ENCODE results near the gene IQCH. TPM values are rescaled to one million over a fixed set of nuclear protein-coding genes. Genes with fewer than 3 reads are reported as not detected.
A peak's percentile ranks its signal among the peaks of the same experiment; 100 is the strongest.

Gene IQCH
- total and polyA plus RNA-seq, 2 of the 4 experiments (the other 2 are of a cell fraction): 0.60 to 2.5 TPM

GRCh38 chr15:67224889-67225288 lies 29.7 kb upstream of the IQCH start:
- Histone ChIP-seq H3K9me1 (ENCODE audit: insufficient read depth, low read length) (peaks cover 2% of the 10 kb centered on the region; the same call in 1 of the 2 replicates), H4K91ac (ENCODE audit: insufficient read depth, low read depth, low read length) (no peak overlapping the region), H2BK120ac (ENCODE audit: low read depth, low read length) (no peak overlapping the region), H2BK5ac (ENCODE audit: low read depth, low read length, poor library complexity, severe bottlenecking) (peak overlapping the region; percentile 68), H3K9me3 (ENCODE audit: control insufficient read depth, insufficient read depth, low read length) (no peaks in the 10 kb centered on the region), H3K36me3 (ENCODE audit: control insufficient read depth, insufficient read depth, low read length) (peaks cover 1% of the 10 kb centered on the region; the same call in 1 of the 2 replicates), H3K4me2 (ENCODE audit: low read depth, low read length) (peak overlapping the region; percentile 46; the same call in 1 of the 2 replicates), H3K4me1 (ENCODE audit: control insufficient read depth, insufficient read depth, low read length) (peaks cover 8% of the 10 kb centered on the region), H3K4me3 (ENCODE audit: insufficient read depth, low read depth, low read length) (no peak overlapping the region), H3K4ac (ENCODE audit: low read depth, low read length) (no peak overlapping the region), H2BK20ac (ENCODE audit: low read depth, low read length) (0 out of 2 replicates have a peak overlapping the region, but pooled peaks have one; percentile 11), H3K18ac (ENCODE audit: low read depth, low read length) (peak overlapping the region; percentile 74; the same call in 1 of the 2 replicates), H4K5ac (ENCODE audit: low read depth, low read length) (peak overlapping the region; percentile 76; the same call in 1 of the 2 replicates), H2AK9ac (replicated peaks; ENCODE audit: low read depth, low read length, poor library complexity) (no peak overlapping the region), H2AFZ (replicated peaks; ENCODE audit: low read length, poor library complexity) (no peak overlapping the region), H4K8ac (ENCODE audit: low read depth in 2 of 2, low read length in 2 of 2) (peak overlapping the region in 1 of 2 experiments; percentile 13; a peak in 1 of 4 replicates), H3K14ac (replicated peaks; ENCODE audit: low read depth, low read length) (no peak overlapping the region), H3K27me3 (ENCODE audit: control insufficient read depth, insufficient read depth, low read length) (no peaks in the 10 kb centered on the region), H3K56ac (ENCODE audit: extremely low read depth, insufficient read depth, low read length) (no peak overlapping the region), H2AK5ac (ENCODE audit: low read depth, low read length) (no peak overlapping the region), H4K20me1 (ENCODE audit: insufficient read depth, low read length) (no peaks in the 10 kb centered on the region; the same call in 1 of the 2 replicates), H2BK15ac (ENCODE audit: low read depth, low read length) (no peak overlapping the region), H3K27ac (ENCODE audit: insufficient read depth, low read length) (no peak overlapping the region), H3K9ac (ENCODE audit: low read depth, low read length) (no peak overlapping the region), H3K79me1 (ENCODE audit: low read depth in 1 of 2, low read length in 2 of 2) (peaks cover 20 to 40% of the 10 kb centered on the region in 2 experiments), H3K23ac (ENCODE audit: low read depth, low read length) (no peak overlapping the region)
- no TSS peak for BruUV-seq (replicated peaks)
- TF ChIP-seq MAFK (IDR thresholded peaks at IDR 0.05; ENCODE audit: low read depth, low read length) (no peak), MAZ (IDR thresholded peaks at IDR 0.05; ENCODE audit: borderline replicate concordance, low read depth, low read length) (no peak), RCOR1 (IDR thresholded peaks at IDR 0.05; ENCODE audit: insufficient replicate concordance, low read length) (no peak), ELK1 (IDR thresholded peaks at IDR 0.05; ENCODE audit: borderline replicate concordance, low read depth, low read length) (no peak), USF2 (IDR thresholded peaks at IDR 0.05; ENCODE audit: low read depth, low read length) (no peak), NFE2L2 (IDR thresholded peaks at IDR 0.05; ENCODE audit: low read depth, low read length) (no peak), MXI1 (IDR thresholded peaks at IDR 0.05; ENCODE audit: borderline replicate concordance, low read depth, low read length) (no peak), SMC3 (IDR thresholded peaks at IDR 0.05; ENCODE audit: low read depth, low read length) (no peak), BHLHE40 (IDR thresholded peaks at IDR 0.05; ENCODE audit: low read depth, low read length) (no peak), POLR2A (IDR thresholded peaks at IDR 0.05; ENCODE audit: low read depth, low read length) (no peak)
- ATAC-seq (ENCODE audit: low read depth): peak; percentile 12; the same call in 1 of the 2 replicates
- dilution Hi-C loops (cut with HindIII; ENCODE audit: low sequenced_read_pairs, unreplicated experiment) (no loop called here), in situ Hi-C loops (cut with MboI; ENCODE audit: low sequenced_read_pairs) (no loop called here), intact Hi-C loops (cut with micrococcal nuclease) (no loop called here)
- no peak for DNase-seq
- ChIA-PET POLR2A (ENCODE audit: unreplicated experiment) (no interaction called here), CTCF (no interaction called here)
- 100% methylated on average over 1 of the region's 3 CpGs; no CpG with 5 or more reads in 1 of the 2 experiments for WGBS, 2 experiments (ENCODE audit: extremely low coverage in 2 of 2, insufficient read length in 1 of 2)
